LNCAP (cell line): Measurements from ENCODE around the gene LRFN2.

ENCODE experiments used
- CTCF ChIP-seq: fragments of 450-650 bp; IDR thresholded peaks from 2 replicates; pipeline ENCODE4 v1.5.1; 2017; ENCODE audit warnings: mild to moderate bottlenecking

Gene LRFN2

GRCh38 chr6:40555092-40555491 lies 32.1 kb downstream of the LRFN2 start:
- TF ChIP-seq CTCF: no peak

- no peak for TF ChIP-seq CTCF
Observed at GRCh38 chr6:40552941-40553340, 34.2 kb downstream of the LRFN2 start.

GRCh38 chr6:40551966-40552505 lies 35.1 kb downstream of the LRFN2 start:
- TF ChIP-seq CTCF: no peak

- TF ChIP-seq CTCF: peak; percentile 58
Observed at GRCh38 chr6:40550202-40551101, 36.7 kb downstream of the LRFN2 start.

- no peak for TF ChIP-seq CTCF
Observed at GRCh38 chr6:40545954-40546353, 41.2 kb downstream of the LRFN2 start.

GRCh38 chr6:40543776-40544175 lies 43.4 kb downstream of the LRFN2 start:
- TF ChIP-seq CTCF: no peak

GRCh38 chr6:40543146-40543545 lies 44.0 kb downstream of the LRFN2 start:
- no peak for TF ChIP-seq CTCF
